Mononuclear cell (primary cell): Measurements from ENCODE around the gene GBX2. TPM values are rescaled to one million over a fixed set of nuclear protein-coding genes. Genes with fewer than 3 reads are reported as not detected.

Experiments
- H3K27me3 ChIP-seq: 2 replicates; pipeline ENCODE4 v1.6.0; 2011; ENCODE audit warnings: low read length, control low read depth; ENCODE audit not compliant: insufficient read depth
- H3K4me1 ChIP-seq: 2 replicates; pipeline ENCODE4 v1.5.1; 2011; ENCODE audit warnings: mild to moderate bottlenecking, low read length, control low read depth; ENCODE audit not compliant: insufficient read depth
- H3K4me3 ChIP-seq: 2 replicates; pipeline ENCODE4 v1.5.1; 2011; ENCODE audit warnings: mild to moderate bottlenecking, low read length, moderate library complexity
- H3K9me3 ChIP-seq: 2 replicates; pipeline ENCODE4 v1.5.1; 2011; ENCODE audit warnings: low read depth, mild to moderate bottlenecking, control low read depth, low read length
- total RNA-seq: library from RNA; depleted of rRNA; stranded (reverse); fragments of >200 nt; gene quantifications from one replicate; pipeline ENCODE4 v1.2.3, GENCODE V29; 2012

The GBX2 gene
- total RNA-seq, 1 donor, result not detected

- no peak overlapping the region for H3K4me3 ChIP-seq
- no peaks in the 10 kb centered on the region for H3K9me3 ChIP-seq
- H3K4me1 ChIP-seq, result no peaks in the 10 kb centered on the region
- H3K27me3 ChIP-seq, result no peaks in the 10 kb centered on the region
Observed at GRCh38 chr2:236200378-236200777, 32.2 kb upstream of the GBX2 start.

GRCh38 chr2:236196366-236196765, 28.2 kb upstream of the GBX2 start:
- H3K4me1 ChIP-seq, result no peaks in the 10 kb centered on the region
- no peak overlapping the region for H3K4me3 ChIP-seq
- H3K9me3 ChIP-seq, result no peaks in the 10 kb centered on the region
- no peaks in the 10 kb centered on the region for H3K27me3 ChIP-seq

- Histone ChIP-seq H3K4me1 (no peaks in the 10 kb centered on the region), H3K4me3 (no peak overlapping the region)
Observed at GRCh38 chr2:236195726-236196125, 27.5 kb upstream of the GBX2 start.

GRCh38 chr2:236194786-236195185, 26.6 kb upstream of the GBX2 start:
- no peaks in the 10 kb centered on the region for H3K9me3 ChIP-seq
- no peaks in the 10 kb centered on the region for H3K4me1 ChIP-seq

More at GRCh38 chr2:236195726-236196125, 27.5 kb upstream of the GBX2 start:
- Histone ChIP-seq H3K9me3 (no peaks in the 10 kb centered on the region), H3K27me3 (no peaks in the 10 kb centered on the region)

GRCh38 chr2:236193026-236193425, 24.8 kb upstream of the GBX2 start:
- H3K4me3 ChIP-seq, result no peak overlapping the region
- no peaks in the 10 kb centered on the region for H3K27me3 ChIP-seq
- H3K4me1 ChIP-seq, result no peaks in the 10 kb centered on the region
- H3K9me3 ChIP-seq, result no peaks in the 10 kb centered on the region

More at GRCh38 chr2:236194786-236195185, 26.6 kb upstream of the GBX2 start:
- H3K27me3 ChIP-seq, result no peaks in the 10 kb centered on the region
- no peak overlapping the region for H3K4me3 ChIP-seq

DNA sequence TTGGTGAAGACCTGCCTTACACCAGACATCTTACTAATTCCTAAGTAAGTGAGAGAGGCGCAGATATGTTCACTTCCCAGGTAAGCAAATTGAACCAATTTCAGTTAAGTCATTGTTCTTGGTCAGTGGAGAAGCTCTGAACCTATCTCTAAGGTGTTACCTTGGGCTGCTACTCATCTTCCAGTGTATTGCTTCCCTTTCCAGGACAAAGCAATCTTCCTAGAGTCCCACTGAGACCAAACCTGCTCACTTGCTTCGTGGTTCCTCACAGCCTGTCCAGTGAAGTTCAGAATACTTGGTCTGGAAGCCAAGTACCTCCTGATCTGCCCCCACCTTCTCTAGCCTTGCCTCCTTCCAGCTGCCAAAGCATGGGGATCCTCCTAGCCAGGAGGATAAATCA, 22.5 kb upstream of the GBX2 start:
- Histone ChIP-seq H3K9me3 (no peaks in the 10 kb centered on the region), H3K4me1 (no peaks in the 10 kb centered on the region), H3K4me3 (no peak overlapping the region), H3K27me3 (no peaks in the 10 kb centered on the region)

GRCh38 chr2:236184701-236185100, 16.5 kb upstream of the GBX2 start:
- Histone ChIP-seq H3K4me1 (no peaks in the 10 kb centered on the region), H3K4me3 (no peak overlapping the region), H3K9me3 (no peaks in the 10 kb centered on the region), H3K27me3 (peaks cover 21% of the 10 kb centered on the region)

GRCh38 chr2:236180831-236181453, 12.8 kb upstream of the GBX2 start:
- Histone ChIP-seq H3K4me1 (no peaks in the 10 kb centered on the region), H3K4me3 (no peak overlapping the region), H3K9me3 (no peaks in the 10 kb centered on the region), H3K27me3 (peaks cover 54% of the 10 kb centered on the region)

DNA sequence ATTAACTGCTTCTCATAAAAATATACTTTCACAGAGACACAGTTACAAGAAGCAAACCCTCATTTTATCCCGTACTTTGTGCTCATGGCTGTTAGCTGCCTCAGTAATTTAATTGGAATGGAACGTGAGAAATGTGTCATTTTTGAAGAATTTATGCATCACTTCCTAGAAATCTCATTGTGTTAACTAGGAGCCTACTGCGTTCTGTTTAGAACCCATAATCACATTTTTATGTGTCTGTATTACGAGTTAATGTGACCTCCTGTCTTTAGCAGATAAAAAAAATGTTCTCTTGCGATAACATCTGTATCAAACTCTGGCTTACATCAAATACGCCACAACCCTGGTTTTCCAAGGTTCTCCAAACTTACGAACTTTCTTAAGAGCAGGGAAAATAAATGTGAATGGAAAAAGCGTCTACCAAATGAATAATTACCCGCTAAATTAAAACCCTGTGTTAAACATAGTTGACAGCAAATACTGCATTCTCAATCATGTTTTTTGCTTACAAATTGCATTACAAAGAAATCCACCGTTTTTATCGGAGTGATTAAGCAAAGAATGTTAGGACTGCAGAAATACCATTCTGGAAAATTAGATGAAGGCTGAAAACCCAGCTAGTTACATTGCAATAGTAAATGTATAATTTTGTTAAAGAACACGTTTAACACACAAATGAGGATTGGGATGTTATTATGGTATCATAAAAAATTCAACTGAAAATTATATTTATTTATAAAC, 12.1 kb upstream of the GBX2 start:
- H3K4me3 ChIP-seq, result no peak overlapping the region
- H3K9me3 ChIP-seq, result no peaks in the 10 kb centered on the region
- H3K4me1 ChIP-seq, result no peaks in the 10 kb centered on the region
- H3K27me3 ChIP-seq, result peaks cover 61% of the 10 kb centered on the region

DNA sequence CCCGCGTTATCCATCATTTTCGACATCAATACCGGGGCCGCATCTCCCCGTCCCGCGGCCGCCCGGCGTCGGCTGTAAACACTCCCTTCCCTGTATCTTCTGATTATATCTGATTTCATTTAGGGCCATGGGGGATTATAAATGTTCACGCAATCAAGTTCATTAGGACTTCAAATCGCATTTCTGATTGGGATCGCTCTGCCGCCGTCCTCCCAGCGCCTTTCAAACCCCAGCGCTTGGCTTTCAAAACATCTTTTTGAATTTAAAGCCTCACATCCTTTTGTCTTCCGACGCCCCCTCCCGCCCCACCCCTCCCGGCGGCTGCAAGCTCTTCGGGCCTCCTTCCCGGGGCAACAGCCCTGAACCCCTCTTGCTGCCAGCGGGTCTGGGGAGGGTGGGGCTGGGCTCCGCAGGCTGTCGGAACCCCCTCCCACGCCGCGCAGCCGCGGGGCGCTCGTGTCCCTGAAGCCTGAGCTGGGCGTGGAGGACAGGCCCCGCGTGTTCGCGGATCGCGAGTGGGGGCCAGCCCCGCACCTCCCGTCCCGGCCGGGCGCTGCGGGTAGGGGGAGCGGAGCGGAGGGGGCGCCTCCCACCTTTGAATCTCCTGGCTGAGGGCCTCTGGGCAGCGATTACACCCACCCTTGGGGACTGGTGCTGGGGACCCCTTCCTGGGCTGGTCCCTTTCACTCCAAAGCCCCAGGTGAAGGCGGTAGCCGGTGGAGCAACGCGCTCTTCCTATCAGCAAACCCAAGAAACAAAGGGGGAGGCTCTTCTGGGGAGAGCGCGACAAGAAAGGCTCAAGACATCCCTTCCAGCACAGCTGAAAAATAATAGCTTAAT, 11.3 kb upstream of the GBX2 start:
- Histone ChIP-seq H3K27me3 (peaks cover 69% of the 10 kb centered on the region), H3K9me3 (no peaks in the 10 kb centered on the region)

DNA sequence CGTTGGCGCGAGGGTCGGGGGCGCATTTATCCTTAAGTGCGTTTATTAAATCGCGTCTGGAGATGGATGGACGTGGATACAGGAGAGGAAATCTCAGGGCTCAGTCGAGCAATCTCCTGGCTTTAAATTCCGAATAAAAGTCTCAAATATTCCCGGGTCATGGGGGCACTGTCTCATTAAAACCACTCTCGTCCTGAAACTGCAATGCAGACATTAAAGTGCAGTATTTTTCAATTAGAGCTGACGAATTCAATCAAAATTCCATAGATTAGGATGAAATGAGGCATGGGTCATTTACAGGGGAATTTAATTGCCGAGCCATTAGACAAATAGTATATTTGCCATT, 10.7 kb upstream of the GBX2 start:
- Histone ChIP-seq H3K27me3 (peaks cover 75% of the 10 kb centered on the region), H3K4me3 (no peak overlapping the region), H3K4me1 (no peaks in the 10 kb centered on the region), H3K9me3 (no peaks in the 10 kb centered on the region)

More for the DNA sequence above, 11.3 kb upstream of the GBX2 start:
- Histone ChIP-seq H3K4me3 (no peak overlapping the region), H3K4me1 (no peaks in the 10 kb centered on the region)

- H3K4me3 ChIP-seq, result no peak overlapping the region
- H3K4me1 ChIP-seq, result no peaks in the 10 kb centered on the region
- H3K9me3 ChIP-seq, result no peaks in the 10 kb centered on the region
- H3K27me3 ChIP-seq, result peaks cover 81% of the 10 kb centered on the region
Observed at GRCh38 chr2:236177967-236178889, 10.0 kb upstream of the GBX2 start.

DNA sequence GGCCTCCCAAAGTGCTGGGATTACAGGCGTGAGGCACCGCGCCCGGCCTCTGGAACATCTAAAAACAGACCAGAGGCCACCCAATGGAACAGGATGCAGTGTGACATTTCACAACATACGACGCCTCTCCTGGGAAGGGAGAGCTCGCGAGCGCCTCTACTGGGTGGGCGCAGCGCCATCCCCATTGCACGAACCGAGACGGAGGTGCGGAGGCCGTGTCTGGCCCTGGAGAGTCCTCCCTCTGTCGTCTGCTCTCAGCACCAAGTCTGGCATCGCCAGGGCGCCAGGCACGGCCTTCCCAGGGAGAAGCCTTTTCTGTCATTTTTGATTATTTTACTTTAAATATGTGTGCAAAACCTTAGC, 9.4 kb upstream of the GBX2 start:
- peaks cover 85% of the 10 kb centered on the region for H3K27me3 ChIP-seq
- H3K4me1 ChIP-seq, result no peaks in the 10 kb centered on the region
- H3K9me3 ChIP-seq, result no peaks in the 10 kb centered on the region
- H3K4me3 ChIP-seq, result no peak overlapping the region

- Histone ChIP-seq H3K4me3 (no peak overlapping the region), H3K27me3 (peaks cover 91% of the 10 kb centered on the region), H3K4me1 (no peaks in the 10 kb centered on the region), H3K9me3 (no peaks in the 10 kb centered on the region)
Observed at GRCh38 chr2:236176951-236177350, 8.8 kb upstream of the GBX2 start.
